Transverse colon (tissue), 4 donors: Measurements from ENCODE around the gene PTPRJ. TPM values are rescaled to one million over a fixed set of nuclear protein-coding genes. Genes with fewer than 3 reads are reported as not detected.

Experiments used
- DNase-seq: peaks from one replicate; pipeline ENCODE4 v3.0.0-alpha.2; 2019
- H3K27ac ChIP-seq, 4 donors: fragments of 200-600 bp; sonication (generic); 2 replicates each; pipeline ENCODE4 v1.5.1; 2016 to 2018; ENCODE audit warnings: inconsistent platforms in 4 of 4
- H3K27me3 ChIP-seq: fragments of 200-600 bp; sonication (generic); 2 replicates; pipeline ENCODE4 v1.5.1; 2017; ENCODE audit warnings: inconsistent platforms
- H3K36me3 ChIP-seq, 4 donors: fragments of 200-600 bp; sonication (generic); 2 replicates each; pipeline ENCODE4 v1.5.1; 2017 to 2019; ENCODE audit warnings: inconsistent platforms in 4 of 4
- H3K4me1 ChIP-seq, 4 donors: fragments of 200-600 bp; sonication (generic); 2 replicates each; pipeline ENCODE4 v1.5.1; 2017 to 2020; ENCODE audit warnings: inconsistent platforms in 4 of 4
- H3K4me3 ChIP-seq, 4 donors: fragments of 200-600 bp; sonication (generic); 1 replicate in 1 of 4; 2 replicates in 3 of 4; pipeline versions ENCODE4 v1.5.1 to v1.6.1; 2017 to 2019; ENCODE audit warnings: inconsistent platforms in 4 of 4
- H3K9me3 ChIP-seq, 2 donors: fragments of 200-600 bp; sonication (generic); 2 replicates each; pipeline ENCODE4 v1.5.1; 2017 to 2019; ENCODE audit warnings: inconsistent platforms in 2 of 2
- CTCF ChIP-seq, 5 experiments: fragments of 200-600 bp in 3 of 5; fragments of 450-650 bp in 2 of 5; sonication (generic) in 3 of 5; IDR thresholded peaks; 1 replicate in 2 of 5; 2 replicates in 3 of 5; pipeline ENCODE4 v1.5.1; 2016 to 2017; ENCODE audit warnings: antibody characterized with exemption in 5 of 5, inconsistent platforms in 3 of 5, mild to moderate bottlenecking in 2 of 5, moderate library complexity in 1 of 5
- EP300 ChIP-seq: sonication (generic); formaldehyde crosslinking; IDR thresholded peaks from one replicate; pipeline ENCODE4 v1.6.1; 2017; ENCODE audit warnings: antibody characterized with exemption, low read depth
- POLR2A ChIP-seq: fragments of 450-650 bp; IDR thresholded peaks from one replicate; pipeline ENCODE4 v1.6.1; 2016; ENCODE audit warnings: antibody characterized with exemption, mild to moderate bottlenecking, moderate library complexity
- POLR2AphosphoS5 ChIP-seq, 3 donors: sonication (generic); formaldehyde crosslinking; IDR thresholded peaks; one replicate each; pipeline ENCODE4 v1.6.1; 2016; ENCODE audit warnings: antibody characterized with exemption in 3 of 3
- WGBS, 2 donors: methylation state at CpG; one replicate each; pipeline ENCODE4 v1.1.5; 2018; ENCODE audit warnings: low coverage in 1 of 2; 5-methylcytosine and 5-hydroxymethylcytosine counted together
- in situ Hi-C, 4 donors: fragments of 200-750 bp; cut with MboI; loops; one replicate each; pipeline versions ENCODE4 v1.15.0 to v1.15.1; 2017; ENCODE audit warnings: low sequenced_read_pairs in 3 of 4, low pct_ligation_motif_present in 1 of 4, low pct_unique_long_range_greater_than_20kb in 1 of 4
- intact Hi-C: fragments of 100-400 bp; cut with DNase I; formaldehyde crosslinking; loops from one replicate; pipeline ENCODE4 v1.15.1; 2023; ENCODE audit warnings: low total_unique reads
- total RNA-seq, 4 donors: library from RNA; depleted of rRNA; stranded (reverse); fragments of >200 nt; gene quantifications; one replicate each; pipeline ENCODE4 v1.1.0, GENCODE V29; 2016

The PTPRJ gene
- total RNA-seq, 4 donors from 2014 or later: 25.3 to 40.8 (median 31.7) TPM

GRCh38 chr11:47940904-47941649 is 39.3 kb upstream of the PTPRJ start:
- Histone ChIP-seq H3K9me3 (no peaks in the 10 kb centered on the region), H3K36me3 (no peaks in the 10 kb centered on the region), H3K27ac (no peak overlapping the region), H3K4me3 (no peak overlapping the region), H3K4me1 (peaks cover 0 to 4% (median 0%) of the 10 kb centered on the region in 4 donors), H3K27me3 (no peaks in the 10 kb centered on the region)
- intact Hi-C loops: no loop called here
- in situ Hi-C loops: loop anchor here in 2 of 4 donors (10.0 kb wide), 1 partner anchor 164 kb away; no protein-coding TSS in a partner anchor
- 97 to 100% methylated on average over 1 to 8 of the region's 8 CpGs for WGBS, 2 donors
- no peak for DNase-seq
- TF ChIP-seq POLR2AphosphoS5 (IDR thresholded peaks at IDR 0.05): no peak
- TF ChIP-seq CTCF (IDR thresholded peaks at IDR 0.05): no peak
- TF ChIP-seq POLR2A: no peak
- TF ChIP-seq EP300: no peak

GRCh38 chr11:47941907-47942558 is 38.3 kb upstream of the PTPRJ start:
- intact Hi-C loops (no loop called here), in situ Hi-C loops (loop anchor here in 2 of 4 donors (10.0 kb wide), 1 partner anchor 163 kb away; no protein-coding TSS in a partner anchor)
- TF ChIP-seq POLR2AphosphoS5 (IDR thresholded peaks at IDR 0.05): no peak
- no peak for TF ChIP-seq CTCF (IDR thresholded peaks at IDR 0.05)
- no peak for TF ChIP-seq POLR2A
- TF ChIP-seq EP300: no peak
- no peak for DNase-seq
- Histone ChIP-seq H3K4me1 (peaks cover 4 to 11% (median 6%) of the 10 kb centered on the region in 4 donors), H3K4me3 (no peak overlapping the region), H3K9me3 (no peaks in the 10 kb centered on the region), H3K27me3 (no peaks in the 10 kb centered on the region), H3K36me3 (no peaks in the 10 kb centered on the region), H3K27ac (no peak overlapping the region)
- 80% methylated on average over 1 to 7 of the region's 7 CpGs for WGBS, 2 donors

- Histone ChIP-seq H3K9me3 (no peaks in the 10 kb centered on the region), H3K4me1 (peaks cover 6 to 9% (median 8%) of the 10 kb centered on the region in 4 donors), H3K36me3 (no peaks in the 10 kb centered on the region), H3K27me3 (no peaks in the 10 kb centered on the region), H3K27ac (no peak overlapping the region), H3K4me3 (no peak overlapping the region)
- intact Hi-C loops (no loop called here), in situ Hi-C loops (loop anchor here in 2 of 4 donors (10.0 kb wide), 1 partner anchor 161 kb away; no protein-coding TSS in a partner anchor)
- TF ChIP-seq EP300 (no peak), POLR2A (no peak), POLR2AphosphoS5 (IDR thresholded peaks at IDR 0.05) (no peak), CTCF (IDR thresholded peaks at IDR 0.05) (no peak)
- DNase-seq: no peak
- whole genome bisulfite sequencing, 2 donors: 60 to 84% methylated on average over 2 to 15 of the region's 15 CpGs
These were observed 36.4 kb upstream of the PTPRJ start for GRCh38 chr11:47943721-47944586.

- H3K4me1 ChIP-seq: peaks cover 6 to 9% (median 8%) of the 10 kb centered on the region in 4 donors
- no peaks in the 10 kb centered on the region for H3K27me3 ChIP-seq
- H3K9me3 ChIP-seq: no peaks in the 10 kb centered on the region
- TF ChIP-seq POLR2A (no peak), POLR2AphosphoS5 (IDR thresholded peaks at IDR 0.05) (no peak), EP300 (no peak), CTCF (IDR thresholded peaks at IDR 0.05) (no peak)
- no peak overlapping the region for H3K4me3 ChIP-seq
- intact Hi-C loops (no loop called here), in situ Hi-C loops (loop anchor here in 2 of 4 donors (10.0 kb wide), 1 partner anchor 160 kb away; no protein-coding TSS in a partner anchor)
- DNase-seq: no peak
- H3K36me3 ChIP-seq: no peaks in the 10 kb centered on the region
- no peak overlapping the region for H3K27ac ChIP-seq
These were observed 35.7 kb upstream of the PTPRJ start for GRCh38 chr11:47944632-47945031.
